Lung (tissue), 12 donors: ENCODE results near the gene SERINC3. TPM values are rescaled to one million over a fixed set of nuclear protein-coding genes. Genes with fewer than 3 reads are reported as not detected.
A peak's percentile ranks its signal among the peaks of the same experiment; 100 is the strongest.

Experiments
- ATAC-seq: fragments of 200-7000 bp; cut with Tn5 transposase; one replicate; pipeline ENCODE4 v1.9.1; 2020; ENCODE audit warnings: moderate number of reproducible peaks; ENCODE audit not compliant: insufficient read depth, low FRiP score
- DNase-seq, 3 donors: peaks; one replicate each; pipeline ENCODE4 v3.0.0-alpha.2; 2013 to 2017
- H3K27ac ChIP-seq, 2 donors: one replicate each; pipeline ENCODE4 v1.5.1; 2013; ENCODE audit warnings: mild to moderate bottlenecking in 2 of 2, moderate library complexity in 2 of 2, control low read depth in 1 of 2, inconsistent platforms in 1 of 2, low read depth in 1 of 2, low read length in 1 of 2
- H3K27me3 ChIP-seq, 3 donors: one replicate each; pipeline ENCODE4 v1.5.1; 2013; ENCODE audit warnings: low read length in 2 of 3; ENCODE audit not compliant: control insufficient read depth in 3 of 3, insufficient read depth in 3 of 3
- H3K36me3 ChIP-seq, 4 donors: one replicate each; pipeline ENCODE4 v1.5.1; 2013; ENCODE audit warnings: low read length in 4 of 4, mild to moderate bottlenecking in 1 of 4, moderate library complexity in 1 of 4; ENCODE audit not compliant: control insufficient read depth in 4 of 4, insufficient read depth in 4 of 4
- H3K4me1 ChIP-seq, 5 donors: one replicate each; pipeline ENCODE4 v1.5.1; 2013; ENCODE audit warnings: low read length in 5 of 5, mild to moderate bottlenecking in 2 of 5, moderate library complexity in 1 of 5; ENCODE audit not compliant: control insufficient read depth in 5 of 5, insufficient read depth in 5 of 5
- H3K4me3 ChIP-seq: one replicate; pipeline ENCODE4 v1.5.1; 2013; ENCODE audit warnings: mild to moderate bottlenecking, control low read depth, moderate library complexity
- H3K9ac ChIP-seq, 2 donors: one replicate each; pipeline ENCODE4 v1.5.1; 2013; ENCODE audit warnings: low read length in 2 of 2, control low read depth in 1 of 2; ENCODE audit not compliant: insufficient read depth in 1 of 2
- H3K9me3 ChIP-seq, 4 donors: one replicate each; pipeline ENCODE4 v1.5.1; 2013; ENCODE audit warnings: low read length in 3 of 4, mild to moderate bottlenecking in 1 of 4, moderate library complexity in 1 of 4; ENCODE audit not compliant: control insufficient read depth in 4 of 4, insufficient read depth in 3 of 4
- WGBS, 2 donors: extraction: QIAGEN DNeasy Blood & Tissue Kit; methylation state at CpG; one replicate each; pipeline ENCODE4 v1.1.7; 2013; 5-methylcytosine and 5-hydroxymethylcytosine counted together
- polyA plus RNA-seq, 2 donors: library from polyadenylated mRNA; stranded (reverse); fragments of 200-250 nt; gene quantifications; one replicate each; pipeline ENCODE4 v1.2.1, GENCODE V29; 2013
- total RNA-seq, 2 donors: library from RNA; depleted of rRNA in 1 of 2; stranded (reverse); fragments of >200 nt in 1 of 2; gene quantifications; one replicate each; pipeline ENCODE4 v1.2.1, GENCODE V29; 2014 to 2021
- TF ChIP-seq, protein P1 (sequence below): IDR thresholded peaks from 2 replicates; pipeline ENCODE4 v1.5.1; 2012; ENCODE audit warnings: mild to moderate bottlenecking; ENCODE audit errors: control extremely low read depth, extremely low read depth
- donor health status: control.
- donor health status: control.
- donor health status: Bipolar disorder and iron deficiency.
- donor health status: healthy.
- donor health status: DM: yes; HTN: yes; CAD: no.

SERINC3 gene
- total and polyA plus RNA-seq, 4 donors: 36.7 to 83.9 (median 76.3) TPM

DNA sequence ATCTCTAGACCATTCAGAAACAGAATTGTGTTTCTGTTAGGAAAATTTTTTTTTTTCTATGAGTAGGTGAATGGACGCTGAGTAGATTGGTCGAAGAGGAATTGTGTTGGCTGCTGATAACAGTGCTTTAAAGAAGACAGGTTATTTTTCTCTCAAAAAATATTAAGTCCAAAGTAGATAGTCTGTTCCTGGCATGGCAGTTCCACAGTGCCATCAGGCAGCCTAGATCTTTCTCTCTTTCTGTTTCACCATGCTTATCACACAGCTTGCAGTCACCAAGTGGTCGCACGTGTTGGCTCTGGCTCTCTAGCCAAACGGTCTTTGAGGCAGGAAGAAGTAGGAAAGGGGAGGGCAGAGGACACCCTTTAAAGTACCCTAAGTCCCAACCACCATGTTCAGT lies 22.4 kb upstream of the SERINC3 start:
- Histone ChIP-seq H3K4me1 (peaks cover 7 to 41% (median 15%) of the 10 kb centered on the region in 5 donors), H3K36me3 (no peaks in the 10 kb centered on the region), H3K4me3 (no peak overlapping the region), H3K9ac (no peak overlapping the region), H3K27ac (no peak overlapping the region), H3K27me3 (no peaks in the 10 kb centered on the region), H3K9me3 (no peaks in the 10 kb centered on the region)
- ATAC-seq (no peak), DNase-seq (no peak)
- TF ChIP-seq, protein P1, sequence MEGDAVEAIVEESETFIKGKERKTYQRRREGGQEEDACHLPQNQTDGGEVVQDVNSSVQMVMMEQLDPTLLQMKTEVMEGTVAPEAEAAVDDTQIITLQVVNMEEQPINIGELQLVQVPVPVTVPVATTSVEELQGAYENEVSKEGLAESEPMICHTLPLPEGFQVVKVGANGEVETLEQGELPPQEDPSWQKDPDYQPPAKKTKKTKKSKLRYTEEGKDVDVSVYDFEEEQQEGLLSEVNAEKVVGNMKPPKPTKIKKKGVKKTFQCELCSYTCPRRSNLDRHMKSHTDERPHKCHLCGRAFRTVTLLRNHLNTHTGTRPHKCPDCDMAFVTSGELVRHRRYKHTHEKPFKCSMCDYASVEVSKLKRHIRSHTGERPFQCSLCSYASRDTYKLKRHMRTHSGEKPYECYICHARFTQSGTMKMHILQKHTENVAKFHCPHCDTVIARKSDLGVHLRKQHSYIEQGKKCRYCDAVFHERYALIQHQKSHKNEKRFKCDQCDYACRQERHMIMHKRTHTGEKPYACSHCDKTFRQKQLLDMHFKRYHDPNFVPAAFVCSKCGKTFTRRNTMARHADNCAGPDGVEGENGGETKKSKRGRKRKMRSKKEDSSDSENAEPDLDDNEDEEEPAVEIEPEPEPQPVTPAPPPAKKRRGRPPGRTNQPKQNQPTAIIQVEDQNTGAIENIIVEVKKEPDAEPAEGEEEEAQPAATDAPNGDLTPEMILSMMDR: no peak
- WGBS, 2 donors: 35 to 39% methylated on average over 5 of the region's 5 CpGs

DNA sequence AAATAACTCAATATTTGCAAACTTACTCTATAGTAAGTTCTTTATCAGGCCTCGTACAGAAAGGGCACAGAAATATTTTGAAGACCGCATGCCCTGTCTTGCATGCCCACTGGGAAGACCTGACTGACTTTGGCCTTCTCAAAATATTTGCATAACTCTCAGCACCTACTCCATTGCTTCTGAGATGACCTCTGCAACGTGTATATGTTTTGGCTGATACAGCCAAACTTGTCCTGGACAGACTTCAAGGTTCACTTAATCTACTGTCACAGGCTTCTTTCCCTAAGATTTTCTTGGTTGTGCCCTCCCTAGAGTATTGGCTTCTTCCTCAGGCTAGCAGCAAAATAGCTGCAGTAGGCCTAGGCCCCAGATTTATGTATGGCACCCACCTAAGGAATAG lies 21.5 kb upstream of the SERINC3 start:
- no peak overlapping the region for H3K4me3 ChIP-seq
- DNase-seq (peak in 1 of 3 donors; percentile 22), ATAC-seq (no peak)
- H3K9me3 ChIP-seq: no peaks in the 10 kb centered on the region
- peaks cover 7 to 31% (median 15%) of the 10 kb centered on the region in 5 donors for H3K4me1 ChIP-seq
- no peaks in the 10 kb centered on the region for H3K36me3 ChIP-seq
- TF ChIP-seq, protein P1: no peak
- WGBS, 2 donors: 51 to 79% methylated on average over 3 of the region's 3 CpGs
- no peak overlapping the region for H3K9ac ChIP-seq
- no peak overlapping the region for H3K27ac ChIP-seq
- no peaks in the 10 kb centered on the region for H3K27me3 ChIP-seq

DNA sequence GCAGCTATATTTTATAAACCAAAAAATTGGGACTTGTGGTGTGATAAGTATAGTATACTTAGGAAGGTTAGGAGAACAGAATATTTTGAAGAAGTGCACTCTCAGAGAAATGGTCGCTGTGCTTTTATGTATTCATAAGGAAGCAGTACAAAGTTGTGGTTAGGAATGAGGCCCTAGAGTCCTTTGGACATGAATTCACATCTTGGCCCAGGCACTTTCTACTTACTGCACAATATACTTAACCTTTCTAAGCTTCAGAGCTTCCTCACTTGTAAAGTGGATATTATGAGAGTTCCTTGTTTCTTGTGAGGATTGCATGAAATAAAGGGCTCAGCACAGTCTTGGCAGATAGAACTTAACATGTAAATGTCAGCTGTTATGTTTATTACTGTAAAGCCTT lies 21.0 kb upstream of the SERINC3 start:
- ATAC-seq (no peak), DNase-seq (peak in 1 of 3 donors; percentile 52)
- H3K36me3 ChIP-seq: no peaks in the 10 kb centered on the region
- H3K27ac ChIP-seq: peak overlapping the region in 1 of 2 donors; percentile 14
- H3K4me1 ChIP-seq: peaks cover 7 to 27% (median 15%) of the 10 kb centered on the region in 5 donors
- H3K4me3 ChIP-seq: no peak overlapping the region
- 23 to 50% methylated on average over 1 of the region's 1 CpG for WGBS, 2 donors
- H3K27me3 ChIP-seq: no peaks in the 10 kb centered on the region
- TF ChIP-seq, protein P1: no peak
- no peaks in the 10 kb centered on the region for H3K9me3 ChIP-seq
- H3K9ac ChIP-seq: no peak overlapping the region

DNA sequence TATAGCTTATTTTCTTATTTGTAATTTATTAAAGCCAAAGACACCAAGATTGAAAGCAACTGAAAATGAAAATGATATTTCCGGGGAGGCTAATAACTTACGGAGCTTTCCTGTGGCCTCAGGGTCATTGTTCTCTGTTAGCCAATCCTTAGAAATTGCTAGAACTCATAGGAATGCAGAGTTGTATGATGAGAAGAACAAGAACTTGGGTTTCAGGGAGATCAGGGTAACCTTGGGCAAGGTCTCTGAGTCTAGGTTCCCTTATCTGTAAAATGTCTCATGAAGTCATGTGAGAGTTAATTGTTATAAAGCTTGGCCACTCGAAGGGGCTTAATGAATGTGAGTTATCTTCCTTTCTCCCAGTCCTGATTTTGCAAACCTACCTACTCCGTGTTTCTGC lies 20.1 kb upstream of the SERINC3 start:
- Histone ChIP-seq H3K36me3 (no peaks in the 10 kb centered on the region), H3K27me3 (no peaks in the 10 kb centered on the region), H3K4me1 (peaks cover 3 to 26% (median 15%) of the 10 kb centered on the region in 5 donors), H3K9me3 (no peaks in the 10 kb centered on the region), H3K27ac (no peak overlapping the region), H3K9ac (no peak overlapping the region), H3K4me3 (no peak overlapping the region)
- whole genome bisulfite sequencing, 2 donors: 53 to 63% methylated on average over 4 of the region's 4 CpGs
- no peak for DNase-seq
- TF ChIP-seq, protein P1: no peak
- no peak for ATAC-seq
